Fibroblast of gingiva (primary cell): ENCODE results near the gene EGLN1.

Source experiments
- DNase-seq: peaks from one replicate; pipeline ENCODE4 v3.0.0-alpha.2; 2011; ENCODE audit warnings: low read depth

The EGLN1 gene

DNA sequence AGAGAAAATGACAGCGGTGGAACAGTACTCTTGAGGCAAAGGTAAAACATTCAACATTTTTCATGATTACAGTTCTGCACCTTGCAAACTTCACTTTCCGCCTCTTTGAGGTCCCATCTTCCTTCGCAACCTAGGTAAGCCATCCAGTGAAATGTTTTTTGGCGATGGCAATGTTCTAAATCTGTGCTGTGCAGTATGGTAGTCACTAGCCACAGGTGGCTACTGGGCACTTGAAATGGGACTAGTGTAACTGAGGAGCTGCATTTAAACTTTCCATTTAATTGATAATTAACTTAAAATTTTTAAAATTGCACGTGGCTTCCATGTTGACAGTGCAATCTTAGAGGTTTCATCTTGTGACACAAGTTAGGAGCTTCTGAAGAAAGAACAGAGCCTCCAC, 97.4 kb downstream of the EGLN1 start:
- no peak for DNase-seq

DNA sequence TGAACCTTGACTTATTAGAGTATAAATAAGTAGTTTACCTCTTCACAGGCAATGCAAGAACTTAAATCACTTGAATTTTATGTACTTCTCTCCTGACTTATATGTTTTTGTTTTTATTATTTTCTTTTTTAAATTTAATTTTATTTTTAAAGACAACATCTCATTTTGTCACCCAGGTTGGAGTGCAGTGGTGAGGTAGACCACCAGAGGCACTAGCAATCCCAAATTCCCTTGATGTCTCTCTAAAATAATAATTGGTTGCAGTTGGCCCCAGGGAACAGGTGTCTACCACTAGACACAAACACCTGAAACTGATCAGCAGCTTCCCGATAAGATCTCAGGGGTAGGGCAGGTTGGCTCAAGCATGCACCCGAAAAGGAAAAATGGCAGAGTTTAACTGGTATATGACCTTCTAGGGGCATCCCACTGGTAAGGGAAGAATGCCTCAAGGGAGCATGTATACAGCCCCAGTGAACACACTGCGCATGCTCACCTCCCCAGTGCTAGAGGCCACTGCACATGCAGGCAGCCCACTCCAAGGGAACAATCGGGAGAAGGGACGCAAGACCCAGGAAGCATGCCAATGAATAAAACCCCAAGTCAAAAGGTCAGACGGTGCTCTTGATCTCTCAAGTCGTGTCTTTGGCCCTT, 99.1 kb downstream of the EGLN1 start:
- DNase-seq: no peak

GRCh38 chr1:231319080-231319479, 103.0 kb downstream of the EGLN1 start:
- no peak for DNase-seq

- no peak for DNase-seq
These were observed 103.5 kb downstream of the EGLN1 start for GRCh38 chr1:231318568-231318967.

DNA sequence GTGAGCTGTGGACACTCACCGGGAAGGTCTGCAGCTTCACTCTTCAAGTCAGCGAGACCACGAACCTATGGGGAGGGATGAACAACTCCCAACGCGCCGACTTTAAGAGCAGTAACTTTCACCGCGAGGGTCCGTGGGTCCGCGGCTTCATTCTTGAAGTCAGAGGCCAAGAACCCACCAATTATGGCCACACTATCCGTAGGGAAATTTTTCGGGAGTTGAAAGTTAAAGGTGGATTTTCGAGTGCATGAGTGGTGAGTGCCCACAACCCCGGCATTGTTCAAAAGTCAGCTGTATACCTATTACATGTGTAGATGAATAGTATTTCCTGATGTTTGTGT, 104.1 kb downstream of the EGLN1 start:
- DNase-seq: no peak

DNA sequence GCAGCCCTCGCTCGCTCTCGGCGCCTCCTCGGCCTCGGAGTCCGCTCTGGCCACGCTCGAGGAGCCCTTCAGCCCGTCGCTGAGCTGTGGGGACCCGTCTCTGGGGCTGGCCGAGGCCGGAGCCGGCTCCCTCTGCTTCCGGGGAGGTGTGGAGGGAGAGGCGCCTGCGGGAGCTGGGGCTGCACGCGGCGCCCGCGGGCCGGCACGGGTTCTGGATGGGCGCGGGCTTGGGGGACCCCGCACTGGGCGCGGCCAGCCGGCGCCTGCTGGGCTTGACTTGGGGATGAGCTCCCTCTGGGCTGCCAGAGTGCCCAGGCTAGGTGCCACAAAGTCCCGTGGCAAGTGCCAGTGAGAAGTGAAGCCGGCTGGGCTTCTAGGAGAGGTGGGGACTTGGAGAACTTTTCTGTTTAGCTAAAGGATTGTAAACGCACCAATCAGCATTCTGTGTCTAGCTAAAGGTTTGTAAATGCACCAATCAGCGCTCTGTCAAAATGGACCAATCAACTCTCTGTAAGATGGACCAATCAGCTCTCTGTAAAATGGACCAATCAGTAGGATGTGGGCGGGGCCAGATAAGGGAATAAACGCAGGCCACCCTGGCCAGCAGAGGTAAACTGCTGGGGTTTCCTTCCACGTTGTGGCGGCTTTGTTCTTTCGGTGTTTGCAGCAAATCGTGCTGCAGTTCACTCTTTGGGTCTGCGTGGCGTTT, 104.6 kb downstream of the EGLN1 start:
- DNase-seq: no peak

- DNase-seq: no peak
These were observed 106.2 kb downstream of the EGLN1 start for GRCh38 chr1:231315887-231316286.
